Trophoblast cell (in vitro differentiated cells and primary cell): ENCODE data around the gene HTRA3.

Experiments
- DNase-seq, 2 donors: peaks; one replicate each; pipeline ENCODE4 v3.0.0-alpha.2; 2016
- H2AFZ ChIP-seq: 2 replicates; pipeline ENCODE4 v1.6.1; 2013; ENCODE audit warnings: low read length, moderate library complexity, mild to moderate bottlenecking; ENCODE audit not compliant: insufficient read depth, poor library complexity
- H2AK5ac ChIP-seq: 2 replicates; pipeline ENCODE4 v1.6.1; 2013; ENCODE audit warnings: mild to moderate bottlenecking, low read length
- H2BK120ac ChIP-seq: 2 replicates; pipeline ENCODE4 v1.6.1; 2013; ENCODE audit warnings: low read length, mild to moderate bottlenecking, moderate library complexity; ENCODE audit not compliant: insufficient read depth, poor library complexity
- H2BK12ac ChIP-seq: 2 replicates; pipeline ENCODE4 v1.6.1; 2013; ENCODE audit warnings: mild to moderate bottlenecking, low read length, moderate library complexity
- H2BK5ac ChIP-seq: 2 replicates; pipeline ENCODE4 v1.6.1; 2013; ENCODE audit warnings: low read length, low read depth, moderate library complexity, mild to moderate bottlenecking; ENCODE audit not compliant: poor library complexity
- H3K14ac ChIP-seq: 2 replicates; pipeline ENCODE4 v1.6.1; 2013; ENCODE audit warnings: mild to moderate bottlenecking, low read length
- H3K18ac ChIP-seq: 2 replicates; pipeline ENCODE4 v1.6.1; 2013; ENCODE audit warnings: mild to moderate bottlenecking, low read length
- H3K23ac ChIP-seq: 2 replicates; pipeline ENCODE4 v1.6.1; 2013; ENCODE audit warnings: low read length
- H3K27ac ChIP-seq: 2 replicates; pipeline ENCODE4 v1.5.1; 2013; ENCODE audit warnings: low read depth, mild to moderate bottlenecking, inconsistent platforms, low read length, moderate library complexity
- H3K27me3 ChIP-seq: 2 replicates; pipeline ENCODE4 v1.6.1; 2013; ENCODE audit warnings: inconsistent platforms, mild to moderate bottlenecking, low read length, moderate library complexity; ENCODE audit not compliant: insufficient read depth
- H3K36me3 ChIP-seq, 2 experiments: 1 replicate in 1 of 2; 2 replicates in 1 of 2; pipeline ENCODE4 v1.6.1; 2013; ENCODE audit warnings: low read length in 2 of 2, mild to moderate bottlenecking in 2 of 2, moderate library complexity in 1 of 2; ENCODE audit not compliant: insufficient read depth in 2 of 2, control insufficient read depth in 1 of 2
- H3K4ac ChIP-seq: 2 replicates; pipeline ENCODE4 v1.6.1; 2013; ENCODE audit warnings: low read depth, mild to moderate bottlenecking, low read length, moderate library complexity
- H3K4me1 ChIP-seq, 2 experiments: 1 replicate in 1 of 2; 2 replicates in 1 of 2; pipeline ENCODE4 v1.6.1; 2013; ENCODE audit warnings: low read length in 2 of 2, mild to moderate bottlenecking in 2 of 2, moderate library complexity in 1 of 2; ENCODE audit not compliant: insufficient read depth in 2 of 2, control insufficient read depth in 1 of 2
- H3K4me2 ChIP-seq: 2 replicates; pipeline ENCODE4 v1.6.1; 2013; ENCODE audit warnings: inconsistent platforms, mild to moderate bottlenecking, low read length, moderate library complexity
- H3K4me3 ChIP-seq: 2 replicates; pipeline ENCODE4 v1.5.1; 2013; ENCODE audit warnings: mild to moderate bottlenecking, low read depth, low read length, inconsistent platforms
- H3K79me1 ChIP-seq: one replicate; pipeline ENCODE4 v1.6.1; 2013; ENCODE audit warnings: low read length
- H3K79me2 ChIP-seq: 2 replicates; pipeline ENCODE4 v1.6.1; 2013; ENCODE audit warnings: low read length, mild to moderate bottlenecking; ENCODE audit not compliant: control insufficient read depth, insufficient read depth, poor library complexity
- H3K9ac ChIP-seq: 2 replicates; pipeline ENCODE4 v1.6.1; 2013; ENCODE audit warnings: mild to moderate bottlenecking, low read length
- H3K9me3 ChIP-seq: 2 replicates; pipeline ENCODE4 v1.6.1; 2013; ENCODE audit warnings: low read depth, mild to moderate bottlenecking, control low read depth, inconsistent platforms, low read length; ENCODE audit not compliant: insufficient read depth
- H4K12ac ChIP-seq: 2 replicates; pipeline ENCODE4 v1.6.1; 2013; ENCODE audit warnings: low read depth, mild to moderate bottlenecking, low read length, moderate library complexity
- H4K8ac ChIP-seq: 2 replicates; pipeline ENCODE4 v1.6.1; 2013; ENCODE audit warnings: low read depth, mild to moderate bottlenecking, low read length, moderate library complexity
- H4K91ac ChIP-seq: one replicate; pipeline ENCODE4 v1.6.1; 2013; ENCODE audit warnings: low read depth, mild to moderate bottlenecking, low read length, moderate library complexity
- WGBS: extraction: QIAGEN DNeasy Blood & Tissue Kit; methylation state at CpG from one replicate; pipeline ENCODE4 v1.1.7; 2013; ENCODE audit warnings: missing lambda C conversion rate; ENCODE audit not compliant: insufficient read length, insufficient coverage; ENCODE audit errors: extremely low coverage; 5-methylcytosine and 5-hydroxymethylcytosine counted together

HTRA3 gene

DNA sequence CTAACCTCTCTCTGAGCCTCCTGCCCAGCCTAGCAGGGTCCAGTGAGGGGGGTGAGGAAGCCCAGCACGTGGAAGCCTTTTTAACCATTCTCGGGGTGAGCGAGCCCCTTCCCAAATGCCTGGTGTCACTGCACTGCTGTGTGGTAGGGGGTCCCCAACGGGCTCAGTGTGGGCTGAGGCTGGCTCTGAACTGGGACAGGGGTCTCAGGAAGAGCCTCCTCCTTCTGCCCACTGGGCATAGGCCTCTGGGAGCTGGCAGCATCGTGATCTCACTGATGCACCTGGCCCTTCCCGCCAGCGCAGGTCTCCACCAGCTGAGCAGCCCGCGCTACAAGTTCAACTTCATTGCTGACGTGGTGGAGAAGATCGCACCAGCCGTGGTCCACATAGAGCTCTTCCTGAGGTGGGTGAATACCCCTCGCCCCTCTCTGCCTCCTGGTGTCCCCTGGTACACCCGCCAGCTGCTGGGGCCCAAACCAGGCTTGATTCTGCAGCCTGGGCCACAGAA is 12.6 kb downstream of the HTRA3 start:
- Histone ChIP-seq H2BK5ac (no peak overlapping the region), H3K9me3 (no peaks in the 10 kb centered on the region), H2BK120ac (no peak overlapping the region), H4K8ac (no peak overlapping the region), H3K18ac (no peak overlapping the region), H2BK12ac (no peak overlapping the region), H3K27me3 (no peaks in the 10 kb centered on the region), H3K79me1 (peaks cover 4% of the 10 kb centered on the region), H2AK5ac (no peak overlapping the region), H2AFZ (no peak overlapping the region), H3K23ac (no peak overlapping the region), H3K4ac (no peak overlapping the region), H3K9ac (no peak overlapping the region), H4K91ac (no peak overlapping the region), H3K4me2 (no peak overlapping the region), H3K79me2 (no peaks in the 10 kb centered on the region), H4K12ac (no peak overlapping the region), H3K36me3 (peaks cover 0 to 4% of the 10 kb centered on the region in 2 experiments), H3K14ac (no peak overlapping the region), H3K4me1 (peaks cover 5% of the 10 kb centered on the region in 2 experiments), H3K4me3 (no peak overlapping the region), H3K27ac (no peak overlapping the region)
- DNase-seq, result no peak
- no CpG with 5 or more reads among the region's 14 CpGs for WGBS

DNA sequence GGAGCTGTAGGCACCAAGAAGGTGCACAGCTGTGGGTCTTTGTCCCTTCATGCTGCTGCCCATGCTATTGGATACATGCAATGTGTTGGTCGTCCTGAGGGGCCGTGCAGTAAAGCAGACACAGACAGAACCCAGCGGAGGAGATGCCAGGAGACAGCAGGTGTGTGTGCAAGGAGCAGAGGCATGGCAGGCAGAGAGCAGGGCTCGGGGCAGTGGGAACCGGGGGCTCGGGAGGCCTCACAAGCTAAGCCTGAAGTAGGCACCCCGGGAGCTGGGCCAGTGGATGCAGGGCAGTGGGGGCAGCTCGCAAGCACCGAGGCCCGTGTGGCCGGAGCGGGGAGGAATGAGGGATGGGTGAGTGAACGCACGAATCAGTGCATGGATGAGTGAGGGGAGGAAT is 13.2 kb downstream of the HTRA3 start:
- H3K9me3 ChIP-seq, result no peaks in the 10 kb centered on the region
- no peak overlapping the region for H3K18ac ChIP-seq
- H2AK5ac ChIP-seq, result no peak overlapping the region
- no peak overlapping the region for H2AFZ ChIP-seq
- no peak for DNase-seq
- no peak overlapping the region for H2BK5ac ChIP-seq
- H3K23ac ChIP-seq, result no peak overlapping the region
- H3K79me2 ChIP-seq, result no peaks in the 10 kb centered on the region
- no peaks in the 10 kb centered on the region for H3K27me3 ChIP-seq
- H3K4me3 ChIP-seq, result no peak overlapping the region
- H3K27ac ChIP-seq, result no peak overlapping the region
- H3K36me3 ChIP-seq, result peaks cover 0 to 4% of the 10 kb centered on the region in 2 experiments
- no peak overlapping the region for H2BK12ac ChIP-seq
- H3K79me1 ChIP-seq, result peaks cover 4% of the 10 kb centered on the region
- no peak overlapping the region for H3K4ac ChIP-seq
- peak overlapping the region; percentile 19 for H4K8ac ChIP-seq
- no peak overlapping the region for H4K12ac ChIP-seq
- no peak overlapping the region for H4K91ac ChIP-seq
- WGBS, result 100% methylated on average over 2 of the region's 14 CpGs
- no peak overlapping the region for H3K4me2 ChIP-seq
- H3K4me1 ChIP-seq, result peaks cover 5% of the 10 kb centered on the region in 2 experiments
- H3K9ac ChIP-seq, result no peak overlapping the region
- no peak overlapping the region for H3K14ac ChIP-seq
- no peak overlapping the region for H2BK120ac ChIP-seq

DNA sequence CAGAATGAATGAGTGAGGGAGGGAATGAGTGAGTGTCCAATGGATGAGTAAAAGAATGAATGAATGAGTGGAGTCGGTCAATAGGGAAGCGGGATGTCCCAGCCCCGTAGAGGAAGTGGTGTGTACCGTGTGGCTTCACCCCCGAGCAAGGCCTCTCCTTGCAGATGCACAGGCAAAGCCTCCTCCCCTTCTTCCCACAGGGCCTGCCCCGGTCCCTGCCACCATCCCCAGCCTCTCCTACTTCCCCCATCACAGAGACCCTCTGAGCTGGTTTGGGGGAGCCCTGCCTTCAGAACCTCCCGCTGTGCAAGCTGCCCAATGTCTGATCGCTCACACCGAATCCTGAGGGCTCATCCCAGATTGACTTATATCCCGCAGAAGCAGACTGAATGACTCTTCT is 13.6 kb downstream of the HTRA3 start:
- Histone ChIP-seq H3K9ac (no peak overlapping the region), H3K79me2 (no peaks in the 10 kb centered on the region), H3K4me2 (no peak overlapping the region), H4K91ac (no peak overlapping the region), H2AFZ (no peak overlapping the region), H4K12ac (no peak overlapping the region), H3K27ac (no peak overlapping the region), H2BK12ac (no peak overlapping the region), H3K4me3 (no peak overlapping the region), H3K4me1 (peaks cover 5% of the 10 kb centered on the region in 2 experiments), H4K8ac (no peak overlapping the region), H2AK5ac (no peak overlapping the region), H3K79me1 (peaks cover 4% of the 10 kb centered on the region), H3K14ac (no peak overlapping the region), H3K27me3 (no peaks in the 10 kb centered on the region), H2BK120ac (no peak overlapping the region), H3K23ac (no peak overlapping the region), H2BK5ac (no peak overlapping the region), H3K36me3 (peaks cover 0 to 4% of the 10 kb centered on the region in 2 experiments), H3K18ac (no peak overlapping the region), H3K9me3 (no peaks in the 10 kb centered on the region), H3K4ac (no peak overlapping the region)
- WGBS, result no CpG with 5 or more reads among the region's 10 CpGs
- DNase-seq, result no peak

DNA sequence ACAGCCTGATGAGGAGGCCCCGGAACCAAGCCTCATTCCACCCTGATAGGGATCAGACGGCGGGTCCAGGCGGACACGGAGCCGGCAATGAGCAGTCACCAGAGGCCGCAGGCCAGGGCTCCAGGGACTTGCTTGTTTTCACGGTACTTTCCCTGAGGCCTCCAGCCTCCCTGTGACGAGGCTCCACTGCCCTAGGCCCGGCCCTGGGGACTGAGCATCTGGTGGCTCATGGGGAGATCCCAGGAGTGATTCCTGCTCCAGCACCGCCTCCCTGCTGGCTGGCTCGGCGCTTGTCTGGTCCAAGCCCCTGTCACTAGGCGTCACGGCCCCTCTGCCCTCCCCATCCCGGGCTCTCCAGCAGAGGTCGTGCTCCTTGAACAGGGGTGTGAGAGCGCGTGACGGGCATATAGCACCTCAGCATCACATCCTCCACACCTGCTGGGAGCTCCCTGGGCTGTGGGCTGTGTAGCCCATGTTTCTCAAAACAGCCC is 14.1 kb downstream of the HTRA3 start:
- Histone ChIP-seq H3K9ac (no peak overlapping the region), H2BK120ac (no peak overlapping the region), H3K4me1 (peaks cover 5% of the 10 kb centered on the region in 2 experiments), H3K79me2 (no peaks in the 10 kb centered on the region), H3K23ac (no peak overlapping the region), H3K4ac (no peak overlapping the region), H3K4me2 (no peak overlapping the region), H4K91ac (no peak overlapping the region), H3K79me1 (peaks cover 4% of the 10 kb centered on the region), H3K27me3 (no peaks in the 10 kb centered on the region), H3K27ac (no peak overlapping the region), H2BK5ac (no peak overlapping the region), H3K4me3 (no peak overlapping the region), H3K9me3 (no peaks in the 10 kb centered on the region), H4K12ac (no peak overlapping the region), H4K8ac (no peak overlapping the region), H2AFZ (no peak overlapping the region), H3K36me3 (peaks cover 0 to 4% of the 10 kb centered on the region in 2 experiments), H2BK12ac (no peak overlapping the region), H3K18ac (no peak overlapping the region), H2AK5ac (no peak overlapping the region), H3K14ac (no peak overlapping the region)
- WGBS, result no CpG with 5 or more reads among the region's 20 CpGs
- peak; percentile 56 to 63 for DNase-seq
